SU-DHL-6 (cell line): ENCODE measurements around the gene PUSL1.
A peak's percentile ranks its signal among the peaks of the same experiment; 100 is the strongest.

Experiments used
- H2AFZ ChIP-seq: fragments of 200-600 bp; sonication (generic); 2 replicates; pipeline ENCODE4 v1.6.1; 2014; ENCODE audit warnings: low read depth, mild to moderate bottlenecking, moderate library complexity, mixed read lengths, antibody characterized with exemption, low read length; ENCODE audit not compliant: severe bottlenecking
- H3F3A ChIP-seq: fragments of 200-600 bp; shearing (Covaris generic); 2 replicates; pipeline ENCODE4 v1.6.0; 2016; ENCODE audit warnings: antibody characterized with exemption, mild to moderate bottlenecking; ENCODE audit not compliant: insufficient read depth
- H3K27ac ChIP-seq: fragments of 200-600 bp; sonication (generic); 2 replicates; pipeline ENCODE4 v1.5.1; 2016; ENCODE audit warnings: low read depth, mild to moderate bottlenecking, low read length, moderate library complexity, mixed read lengths
- H3K27me3 ChIP-seq: fragments of 200-600 bp; sonication (generic), shearing (Covaris generic); 2 replicates; pipeline ENCODE4 v1.6.0; 2014; ENCODE audit warnings: mild to moderate bottlenecking, low read length
- H3K36me3 ChIP-seq: fragments of 200-600 bp; sonication (generic); 2 replicates; pipeline ENCODE4 v1.6.1; 2014; ENCODE audit warnings: mild to moderate bottlenecking, low read length, mixed read lengths
- H3K4me2 ChIP-seq: fragments of 300-600, 200-600 bp; shearing (Covaris generic), sonication (generic); 2 replicates; pipeline ENCODE4 v1.6.0; 2014; ENCODE audit warnings: low read length, low read depth, mild to moderate bottlenecking; ENCODE audit not compliant: poor library complexity, severe bottlenecking
- H3K4me3 ChIP-seq: fragments of 200-600 bp; sonication (generic); 2 replicates; pipeline ENCODE4 v1.5.1; 2014; ENCODE audit warnings: antibody characterized with exemption, low read length, mild to moderate bottlenecking, mixed read lengths; ENCODE audit not compliant: insufficient read depth, poor library complexity, severe bottlenecking
- H3K79me2 ChIP-seq: fragments of 200-600 bp; sonication (generic); 2 replicates; pipeline ENCODE4 v1.6.1; 2014; ENCODE audit warnings: mild to moderate bottlenecking, low read length, moderate library complexity; ENCODE audit not compliant: insufficient read depth
- H3K9ac ChIP-seq: fragments of 200-600 bp; sonication (generic); 2 replicates; pipeline ENCODE4 v1.7.0; 2014; ENCODE audit warnings: mild to moderate bottlenecking, low read length
- H3K9me2 ChIP-seq: fragments of 200-600 bp; sonication (generic); replicated peaks from 2 replicates; pipeline ENCODE4 v1.6.1; 2014; ENCODE audit warnings: low read length; ENCODE audit not compliant: insufficient read depth
- H3K9me3 ChIP-seq: fragments of 200-600 bp; sonication (generic); 2 replicates; pipeline ENCODE4 v1.6.1; 2014; ENCODE audit warnings: low read length, mixed read lengths; ENCODE audit not compliant: insufficient read depth
- H4K20me1 ChIP-seq: fragments of 200-600 bp; sonication (generic); 2 replicates; pipeline ENCODE4 v1.6.1; 2014; ENCODE audit warnings: low read depth, mild to moderate bottlenecking, antibody characterized with exemption, low read length, moderate library complexity, mixed read lengths
- CTCF ChIP-seq: fragments of 200-600 bp; sonication (generic); IDR thresholded peaks from one replicate; pipeline ENCODE4 v1.5.1; 2017; ENCODE audit warnings: antibody characterized with exemption, mild to moderate bottlenecking, low read length, moderate library complexity; ENCODE audit not compliant: insufficient read depth, poor library complexity, severe bottlenecking
- EZH2phosphoT487 ChIP-seq: fragments of 200-600 bp; sonication (generic), shearing (Covaris generic); conservative IDR thresholded peaks from 2 replicates; pipeline ENCODE4 v1.6.1; 2018; ENCODE audit warnings: mild to moderate bottlenecking, antibody characterized with exemption, low read length, moderate library complexity, mixed read lengths

PUSL1 gene

DNA sequence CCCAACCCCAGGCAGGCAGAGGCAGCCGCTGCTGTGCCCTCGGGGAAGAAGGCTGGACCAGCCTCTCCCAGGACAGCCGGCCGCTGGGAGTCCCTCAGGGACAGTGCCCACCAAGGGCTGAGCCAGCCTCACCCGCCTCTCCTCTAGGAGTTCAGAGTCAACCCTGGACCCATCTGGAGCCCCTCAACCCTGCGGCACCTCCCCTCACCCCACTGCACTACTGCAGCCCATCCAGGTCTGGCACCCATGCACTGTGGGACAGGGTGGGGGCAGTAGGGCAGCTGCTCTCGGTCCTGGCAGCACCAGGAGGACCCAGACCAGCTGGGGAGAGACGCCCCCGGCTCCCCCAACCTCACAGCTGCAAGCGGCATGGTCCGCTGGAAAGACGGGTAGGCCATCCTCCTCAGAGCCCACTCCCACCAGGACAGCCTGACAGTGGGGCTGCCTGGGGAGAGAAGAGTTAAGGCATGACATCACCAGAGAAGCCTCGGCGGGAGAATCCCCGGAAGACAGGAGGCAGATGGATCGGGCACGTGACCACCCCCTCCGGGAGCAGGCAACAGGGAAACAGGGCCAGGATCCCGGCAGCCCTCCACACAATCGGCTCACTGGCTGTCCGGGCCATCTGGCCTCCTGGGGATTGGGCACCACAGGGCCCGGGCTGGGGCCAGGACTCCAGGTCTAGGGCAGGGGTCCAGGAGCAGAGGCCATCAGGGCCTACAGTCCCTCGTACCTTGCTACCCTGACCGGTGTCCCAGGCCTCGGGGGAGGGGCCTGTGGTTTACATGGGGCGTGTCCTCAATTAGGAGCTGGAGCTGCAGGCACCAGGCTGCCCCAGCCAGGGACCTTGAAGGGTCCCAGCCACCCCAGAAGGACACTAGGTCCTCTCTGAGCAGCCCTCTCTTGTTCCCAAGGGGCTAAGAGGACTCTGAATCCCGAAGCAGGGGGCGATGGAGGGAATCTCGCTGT, 3.8 kb upstream of the PUSL1 start:
- no peaks in the 10 kb centered on the region for H3K36me3 ChIP-seq
- no peaks in the 10 kb centered on the region; the same call in 1 of the 2 replicates for H4K20me1 ChIP-seq
- TF ChIP-seq EZH2phosphoT487, result no peak
- TF ChIP-seq CTCF, result no peak
- H3K27ac ChIP-seq, result peak overlapping the region; percentile 65
- no peaks in the 10 kb centered on the region for H3K27me3 ChIP-seq
- H3K9me2 ChIP-seq, result no peaks in the 10 kb centered on the region
- no peak overlapping the region for H3K4me3 ChIP-seq
- peak overlapping the region; percentile 81 for H3K4me2 ChIP-seq
- no peaks in the 10 kb centered on the region for H3K9me3 ChIP-seq
- peak overlapping the region; percentile 99; the same call in 1 of the 2 replicates for H3K9ac ChIP-seq
- H3K79me2 ChIP-seq, result peaks cover 12% of the 10 kb centered on the region
- no peaks in the 10 kb centered on the region; the same call in 1 of the 2 replicates for H3F3A ChIP-seq
- no peak overlapping the region for H2AFZ ChIP-seq

DNA sequence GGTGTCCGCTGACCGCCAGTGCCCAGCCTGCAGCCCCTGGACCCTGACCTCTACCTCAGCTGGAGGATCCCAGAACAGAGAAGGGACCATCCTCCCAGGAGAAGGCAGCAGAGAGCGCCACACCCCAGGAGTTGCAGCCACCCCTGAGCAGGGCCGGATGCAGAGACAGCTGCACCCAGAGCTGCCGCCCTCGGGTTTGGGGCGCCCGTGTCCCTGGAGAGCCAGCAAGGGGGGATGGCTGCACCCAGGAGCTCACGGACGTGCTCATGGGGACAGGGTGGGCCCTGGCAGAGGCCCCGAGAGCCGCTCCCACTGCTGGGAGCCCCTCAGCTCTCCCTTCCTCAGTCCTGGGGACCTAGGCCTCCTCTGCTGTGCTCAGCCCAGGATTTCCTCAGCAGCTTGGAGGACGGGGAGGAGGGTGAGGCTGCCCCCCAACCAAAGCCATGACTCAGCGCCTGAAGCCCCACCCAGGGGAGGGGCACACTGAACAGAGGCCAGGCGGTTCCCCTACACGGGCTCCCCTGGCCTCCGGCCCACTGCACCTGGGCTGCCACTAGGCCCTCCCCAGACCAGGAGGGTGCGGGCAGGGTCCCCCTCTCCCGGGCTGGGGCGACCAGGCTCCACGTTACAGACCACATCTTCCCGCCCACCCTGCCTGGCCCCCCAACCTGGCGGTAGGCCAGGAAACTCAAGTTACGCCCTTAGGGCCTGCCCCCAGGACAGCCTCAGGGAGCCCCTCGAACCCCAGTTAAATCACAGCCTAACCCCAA, 2.9 kb upstream of the PUSL1 start:
- Histone ChIP-seq H3K9me2 (no peaks in the 10 kb centered on the region), H3K9ac (peak overlapping the region; percentile 99), H4K20me1 (no peaks in the 10 kb centered on the region; the same call in 1 of the 2 replicates), H3K9me3 (no peaks in the 10 kb centered on the region), H3K4me3 (peak overlapping the region; percentile 93), H3K4me2 (peak overlapping the region; percentile 81), H3F3A (no peaks in the 10 kb centered on the region; the same call in 1 of the 2 replicates), H3K27me3 (no peaks in the 10 kb centered on the region), H3K36me3 (no peaks in the 10 kb centered on the region), H3K27ac (peak overlapping the region; percentile 65), H2AFZ (no peak overlapping the region), H3K79me2 (peaks cover 12% of the 10 kb centered on the region)
- no peak for TF ChIP-seq CTCF
- TF ChIP-seq EZH2phosphoT487, result no peak

- no peaks in the 10 kb centered on the region; the same call in 1 of the 2 replicates for H4K20me1 ChIP-seq
- TF ChIP-seq CTCF (peak; percentile 19), EZH2phosphoT487 (no peak)
- H3K9me2 ChIP-seq, result no peaks in the 10 kb centered on the region
- H3F3A ChIP-seq, result no peaks in the 10 kb centered on the region; the same call in 1 of the 2 replicates
- H2AFZ ChIP-seq, result no peak overlapping the region
- H3K4me2 ChIP-seq, result peak overlapping the region; percentile 81
- H3K9ac ChIP-seq, result peak overlapping the region; percentile 99
- peaks cover 12% of the 10 kb centered on the region for H3K79me2 ChIP-seq
- H3K27me3 ChIP-seq, result no peaks in the 10 kb centered on the region
- no peaks in the 10 kb centered on the region for H3K9me3 ChIP-seq
- H3K4me3 ChIP-seq, result peak overlapping the region; percentile 93
- peak overlapping the region; percentile 65 for H3K27ac ChIP-seq
- H3K36me3 ChIP-seq, result no peaks in the 10 kb centered on the region
Observed at GRCh38 chr1:1306070-1306660, 2.2 kb upstream of the PUSL1 start.
